ENCODE measurements around the gene DGKD. TPM values are rescaled to one million over a fixed set of nuclear protein-coding genes. Genes with fewer than 3 reads are reported as not detected.

The DGKD gene
- total RNA-seq, 2 experiments from 2014 or later, result 147 to 156 TPM

GRCh38 chr2:233416706-233417105 is 62.4 kb downstream of the DGKD start:
- Mint-ChIP-seq H3K36me3 (ENCODE audit: low read depth) (peaks cover 21% of the 10 kb centered on the region), H3K27ac (peak overlapping the region; percentile 95), H3K4me1 (ENCODE audit: low read depth) (peaks cover 98% of the 10 kb centered on the region), H3K9me3 (peaks cover 3% of the 10 kb centered on the region), H3K4me3 (peak overlapping the region; percentile 14), H3K27me3 (no peaks in the 10 kb centered on the region)
- Histone ChIP-seq H3K9me3 (ENCODE audit: control insufficient read depth in 1 of 2, insufficient read depth in 1 of 2, low read length in 2 of 2) (no peaks in the 10 kb centered on the region), H3K36me3 (ENCODE audit: insufficient read depth, low read length) (peaks cover 5% of the 10 kb centered on the region), H3K4me3 (ENCODE audit: low read length) (no peak overlapping the region), H3K27ac (ENCODE audit: low read depth in 1 of 2, low read length in 2 of 2) (no peak overlapping the region), H3K27me3 (ENCODE audit: control insufficient read depth in 1 of 2, insufficient read depth in 2 of 2, low read length in 2 of 2) (no peaks in the 10 kb centered on the region), H3K4me1 (ENCODE audit: insufficient read depth, low read length) (peaks cover 86% of the 10 kb centered on the region)
- intact Hi-C loops (cut with DNase I, micrococcal nuclease), result no loop called here
- DNase-seq, result no peak
- CTCF ChIA-PET, result interaction anchor here (5.0 to 8.2 kb wide), 2 partner anchors 12 to 26 kb away, joined by 30 to 54 read pairs; no protein-coding TSS in a partner anchor
- no peak for TF ChIP-seq CTCF (IDR thresholded peaks at IDR 0.05)
- ATAC-seq (ENCODE audit: poor library complexity), result no peak
- POLR2A ChIA-PET, result interaction anchor here (1.4 to 1.8 kb wide), 2 partner anchors 85 to 152 kb away, joined by 4 to 5 read pairs; no protein-coding TSS in a partner anchor

- ATAC-seq (ENCODE audit: poor library complexity), result no peak
- peak overlapping the region; percentile 47 for H3K4me3 Mint-ChIP-seq
These were observed 63.0 kb downstream of the DGKD start for GRCh38 chr2:233417282-233417681.

GRCh38 chr2:233418052-233418760 is 63.9 kb downstream of the DGKD start:
- Mint-ChIP-seq H3K9me3 (no peaks in the 10 kb centered on the region), H3K27me3 (no peaks in the 10 kb centered on the region), H3K4me1 (ENCODE audit: low read depth) (peaks cover 98% of the 10 kb centered on the region), H3K36me3 (ENCODE audit: low read depth) (peaks cover 24% of the 10 kb centered on the region), H3K4me3 (peak overlapping the region; percentile 89), H3K27ac (peak overlapping the region; percentile 95)
- POLR2A ChIA-PET, result interaction anchor here (1.0 to 5.7 kb wide), 9 partner anchors 9 to 873 kb away, joined by 3 to 55 read pairs (median 12); no protein-coding TSS in a partner anchor
- peaks cover 5% of the 10 kb centered on the region for H3K36me3 ChIP-seq (ENCODE audit: insufficient read depth, low read length)
- no peak for TF ChIP-seq CTCF (IDR thresholded peaks at IDR 0.05)
- H3K4me1 ChIP-seq (ENCODE audit: insufficient read depth, low read length), result peaks cover 98% of the 10 kb centered on the region
- intact Hi-C loops (cut with DNase I, micrococcal nuclease), result no loop called here
- DNase-seq (peak in 1 of 14 experiments; percentile 32), ATAC-seq (ENCODE audit: poor library complexity) (no peak)
- peak overlapping the region; percentile 56 for H3K4me3 ChIP-seq (ENCODE audit: low read length)
- H3K27me3 ChIP-seq (ENCODE audit: control insufficient read depth in 1 of 2, insufficient read depth in 2 of 2, low read length in 2 of 2), result no peaks in the 10 kb centered on the region
- H3K27ac ChIP-seq (ENCODE audit: low read depth in 1 of 2, low read length in 2 of 2), result peak overlapping the region; percentile 66 to 77
- CTCF ChIA-PET, result interaction anchor here (1.2 to 8.2 kb wide), 5 partner anchors 8 to 25 kb away, joined by 3 to 54 read pairs (median 6); no protein-coding TSS in a partner anchor
- H3K9me3 ChIP-seq (ENCODE audit: control insufficient read depth in 1 of 2, insufficient read depth in 1 of 2, low read length in 2 of 2), result no peaks in the 10 kb centered on the region

More at GRCh38 chr2:233417282-233417681, 63.0 kb downstream of the DGKD start:
- Mint-ChIP-seq H3K27me3 (no peaks in the 10 kb centered on the region), H3K27ac (peak overlapping the region; percentile 95), H3K36me3 (ENCODE audit: low read depth) (peaks cover 27% of the 10 kb centered on the region), H3K9me3 (peaks cover 2% of the 10 kb centered on the region), H3K4me1 (ENCODE audit: low read depth) (peaks cover 98% of the 10 kb centered on the region)
- peaks cover 92% of the 10 kb centered on the region for H3K4me1 ChIP-seq (ENCODE audit: insufficient read depth, low read length)
- no peak overlapping the region for H3K4me3 ChIP-seq (ENCODE audit: low read length)
- no peaks in the 10 kb centered on the region for H3K27me3 ChIP-seq (ENCODE audit: control insufficient read depth in 1 of 2, insufficient read depth in 2 of 2, low read length in 2 of 2)
- CTCF ChIA-PET, result interaction anchor here (1.2 to 8.2 kb wide), 3 partner anchors 10 to 26 kb away, joined by 6 to 54 read pairs (median 30); no protein-coding TSS in a partner anchor
- H3K36me3 ChIP-seq (ENCODE audit: insufficient read depth, low read length), result peaks cover 5% of the 10 kb centered on the region
- intact Hi-C loops (cut with DNase I, micrococcal nuclease), result no loop called here
- POLR2A ChIA-PET, result interaction anchor here (3.2 to 5.7 kb wide), 3 partner anchors 8 to 14 kb away, joined by 39 to 55 read pairs (median 41); no protein-coding TSS in a partner anchor
- no peak for TF ChIP-seq CTCF (IDR thresholded peaks at IDR 0.05)
- H3K27ac ChIP-seq (ENCODE audit: low read depth in 1 of 2, low read length in 2 of 2), result no peak overlapping the region
- DNase-seq, result no peak
- H3K9me3 ChIP-seq (ENCODE audit: control insufficient read depth in 1 of 2, insufficient read depth in 1 of 2, low read length in 2 of 2), result no peaks in the 10 kb centered on the region

All from CD4-positive, alpha-beta T cell (primary cell).